Esophagus muscularis mucosa (tissue), 4 donors: ENCODE data around the gene APLN. TPM values are rescaled to one million over a fixed set of nuclear protein-coding genes. Genes with fewer than 3 reads are reported as not detected.

Experiments used
- DNase-seq: peaks from one replicate; pipeline ENCODE4 v3.0.0-alpha.2; 2017; ENCODE audit errors: extremely low spot score
- H3K27ac ChIP-seq, 4 donors: fragments of 200-600 bp; sonication (generic); replicated peaks in 1 of 4; 1 replicate in 3 of 4; 2 replicates in 1 of 4; pipeline ENCODE4 v1.5.1; 2016 to 2019; ENCODE audit warnings: mild to moderate bottlenecking in 1 of 4
- H3K27me3 ChIP-seq, 4 donors: fragments of 200-600 bp; sonication (generic); one replicate each; pipeline versions ENCODE4 v1.5.1 to v1.6.0; 2016 to 2019
- H3K36me3 ChIP-seq, 4 donors: fragments of 200-600 bp; sonication (generic); one replicate each; pipeline ENCODE4 v1.5.1; 2016 to 2019
- H3K4me1 ChIP-seq, 4 donors: fragments of 200-600 bp; sonication (generic); one replicate each; pipeline ENCODE4 v1.5.1; 2016 to 2019
- H3K4me3 ChIP-seq, 4 donors: fragments of 200-600 bp; sonication (generic); 1 replicate in 2 of 4; 2 replicates in 2 of 4; pipeline ENCODE4 v1.5.1; 2016 to 2019; ENCODE audit warnings: mild to moderate bottlenecking in 4 of 4, moderate library complexity in 1 of 4
- H3K9me3 ChIP-seq, 4 donors: fragments of 200-600 bp; sonication (generic); 1 replicate in 3 of 4; 2 replicates in 1 of 4; pipeline ENCODE4 v1.5.1; 2016 to 2019
- EP300 ChIP-seq: sonication (generic); formaldehyde crosslinking; IDR thresholded peaks from one replicate; pipeline ENCODE4 v1.6.1; 2017; ENCODE audit warnings: antibody characterized with exemption
- POLR2A ChIP-seq: fragments of 450-650 bp; IDR thresholded peaks from one replicate; pipeline ENCODE4 v1.6.1; 2017; ENCODE audit warnings: antibody characterized with exemption, moderate library complexity, mild to moderate bottlenecking, low read depth
- POLR2AphosphoS5 ChIP-seq, 2 donors: sonication (generic); formaldehyde crosslinking; IDR thresholded peaks; one replicate each; pipeline ENCODE4 v1.6.1; 2017; ENCODE audit warnings: antibody characterized with exemption in 2 of 2
- WGBS: methylation state at CpG from one replicate; pipeline ENCODE4 v1.1.5; 2018; 5-methylcytosine and 5-hydroxymethylcytosine counted together
- intact Hi-C: fragments of 100-400 bp; cut with DNase I; formaldehyde crosslinking; loops from one replicate; pipeline ENCODE4 v1.15.1; 2023
- total RNA-seq, 4 donors: library from RNA; depleted of rRNA; stranded (reverse); fragments of >200 nt; gene quantifications; one replicate each; pipeline versions ENCODE4 v1.1.0 to v1.2.1, GENCODE V29; 2016
- TF ChIP-seq, protein P1 (sequence below), 3 experiments: fragments of 200-600 bp in 2 of 3; fragments of 450-650 bp in 1 of 3; sonication (generic) in 2 of 3; IDR thresholded peaks; one replicate each; pipeline ENCODE4 v1.5.1; 2017 to 2019; ENCODE audit warnings: antibody characterized with exemption in 3 of 3, mild to moderate bottlenecking in 2 of 3, moderate library complexity in 1 of 3

APLN gene
- total RNA-seq, 4 donors from 2014 or later: 0.42 to 0.99 (median 0.78) TPM

DNA sequence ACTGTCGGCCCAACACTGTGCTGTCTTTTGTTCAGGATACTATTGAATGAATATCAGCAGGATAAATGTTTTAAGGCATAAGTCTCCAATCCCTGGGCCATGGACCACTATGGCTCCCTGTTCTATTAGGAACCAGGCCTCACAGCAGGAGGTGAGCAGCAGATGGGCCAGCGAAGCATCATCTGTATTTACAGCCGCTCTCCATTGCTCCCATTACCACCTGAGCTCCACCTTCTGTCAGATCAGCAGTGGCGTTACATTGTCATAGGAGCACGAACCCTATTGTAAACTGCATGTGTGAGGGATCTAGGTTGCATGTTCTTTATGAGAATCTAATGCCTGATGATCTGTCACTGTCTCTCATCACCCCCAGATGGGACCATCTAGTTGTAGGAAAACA lies 3.7 kb upstream of the APLN start:
- no peak overlapping the region for H3K4me3 ChIP-seq
- no peaks in the 10 kb centered on the region for H3K9me3 ChIP-seq
- intact Hi-C loops: no loop called here
- H3K36me3 ChIP-seq: no peaks in the 10 kb centered on the region
- WGBS: 83% methylated on average over 5 of the region's 5 CpGs
- no peaks in the 10 kb centered on the region for H3K27me3 ChIP-seq
- peaks cover 3 to 21% (median 15%) of the 10 kb centered on the region in 4 donors for H3K4me1 ChIP-seq
- no peak for TF ChIP-seq EP300
- TF ChIP-seq POLR2AphosphoS5 (IDR thresholded peaks at IDR 0.05): no peak
- DNase-seq: no peak
- no peak overlapping the region for H3K27ac ChIP-seq

DNA sequence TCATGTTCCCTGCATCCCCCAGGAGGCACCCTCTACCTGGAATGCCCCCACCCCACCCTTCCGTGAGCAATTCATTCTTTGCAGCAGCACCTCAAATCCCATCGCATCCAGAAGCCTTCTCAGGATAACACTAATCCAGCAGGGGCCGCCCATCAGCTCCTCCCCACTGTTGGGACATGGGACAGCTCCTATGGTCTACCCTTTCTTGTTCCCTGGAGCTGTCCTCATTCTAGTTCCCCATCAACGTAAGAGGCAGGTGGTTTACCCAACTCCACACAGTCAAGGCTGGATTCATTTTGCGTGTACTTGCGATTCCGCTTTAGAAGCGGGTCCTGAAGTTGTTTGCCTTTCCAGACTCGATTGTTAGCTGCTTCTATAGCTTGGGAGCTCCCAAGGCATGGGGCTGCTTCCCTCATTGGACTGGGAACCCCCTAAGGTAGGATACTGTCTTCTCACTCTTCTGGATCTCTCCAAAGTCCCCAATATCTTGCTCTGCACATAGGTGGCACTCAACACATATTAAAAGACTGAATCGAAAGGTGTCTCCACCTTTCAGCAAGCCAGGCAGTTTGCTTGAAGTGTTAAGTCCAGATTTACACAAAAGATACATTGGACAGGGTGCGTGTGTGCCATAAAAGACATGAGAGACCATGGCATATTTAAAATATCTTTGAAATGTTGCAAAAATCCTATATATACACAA lies 942 bp upstream of the APLN start:
- H3K27ac ChIP-seq: no peak overlapping the region
- H3K9me3 ChIP-seq: no peaks in the 10 kb centered on the region
- H3K27me3 ChIP-seq: no peaks in the 10 kb centered on the region
- H3K4me3 ChIP-seq: no peak overlapping the region
- DNase-seq: peak; percentile 17
- TF ChIP-seq POLR2AphosphoS5 (IDR thresholded peaks at IDR 0.05): no peak
- TF ChIP-seq, protein P1, sequence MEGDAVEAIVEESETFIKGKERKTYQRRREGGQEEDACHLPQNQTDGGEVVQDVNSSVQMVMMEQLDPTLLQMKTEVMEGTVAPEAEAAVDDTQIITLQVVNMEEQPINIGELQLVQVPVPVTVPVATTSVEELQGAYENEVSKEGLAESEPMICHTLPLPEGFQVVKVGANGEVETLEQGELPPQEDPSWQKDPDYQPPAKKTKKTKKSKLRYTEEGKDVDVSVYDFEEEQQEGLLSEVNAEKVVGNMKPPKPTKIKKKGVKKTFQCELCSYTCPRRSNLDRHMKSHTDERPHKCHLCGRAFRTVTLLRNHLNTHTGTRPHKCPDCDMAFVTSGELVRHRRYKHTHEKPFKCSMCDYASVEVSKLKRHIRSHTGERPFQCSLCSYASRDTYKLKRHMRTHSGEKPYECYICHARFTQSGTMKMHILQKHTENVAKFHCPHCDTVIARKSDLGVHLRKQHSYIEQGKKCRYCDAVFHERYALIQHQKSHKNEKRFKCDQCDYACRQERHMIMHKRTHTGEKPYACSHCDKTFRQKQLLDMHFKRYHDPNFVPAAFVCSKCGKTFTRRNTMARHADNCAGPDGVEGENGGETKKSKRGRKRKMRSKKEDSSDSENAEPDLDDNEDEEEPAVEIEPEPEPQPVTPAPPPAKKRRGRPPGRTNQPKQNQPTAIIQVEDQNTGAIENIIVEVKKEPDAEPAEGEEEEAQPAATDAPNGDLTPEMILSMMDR (IDR thresholded peaks at IDR 0.05): no peak
- no peak for TF ChIP-seq EP300
- TF ChIP-seq POLR2A: no peak
- intact Hi-C loops: no loop called here
- H3K4me1 ChIP-seq: peaks cover 15 to 26% (median 18%) of the 10 kb centered on the region in 4 donors
- H3K36me3 ChIP-seq: no peaks in the 10 kb centered on the region
- 63% methylated on average over 11 of the region's 11 CpGs for WGBS

DNA sequence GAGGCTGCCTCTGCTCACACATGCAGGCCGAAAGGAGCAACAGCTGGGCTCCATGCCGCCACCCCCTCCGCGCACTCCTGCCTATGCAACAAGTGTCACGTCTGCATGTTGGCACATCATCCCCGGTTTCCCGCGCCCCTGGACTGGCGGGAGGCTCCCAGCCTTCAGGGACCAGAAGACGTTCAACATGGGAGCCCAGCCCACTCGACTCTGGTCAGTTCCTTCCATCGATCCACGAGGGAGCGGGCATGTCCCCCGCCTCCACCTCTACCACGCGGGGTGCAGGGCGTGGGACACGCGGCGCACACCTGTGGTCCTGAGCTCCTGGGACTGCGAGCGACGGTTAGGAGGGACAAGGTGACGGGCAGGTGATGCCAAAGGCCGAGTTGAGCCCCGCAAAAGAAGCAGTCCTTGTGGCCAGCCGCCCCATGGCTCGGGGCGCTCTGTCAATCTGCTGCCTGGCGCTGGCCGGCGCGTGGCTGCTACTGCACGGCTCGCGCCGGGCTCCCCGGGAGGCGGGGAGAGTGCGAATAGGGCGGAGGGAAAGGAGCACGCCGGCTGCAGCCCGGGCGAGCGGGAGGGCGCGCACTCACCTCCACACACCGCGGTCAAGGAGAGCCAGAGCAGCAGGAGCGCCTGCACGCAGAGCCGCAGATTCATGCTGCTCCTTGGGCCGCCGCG lies 645 bp downstream of the APLN start:
- no peaks in the 10 kb centered on the region for H3K27me3 ChIP-seq
- H3K27ac ChIP-seq: peak overlapping the region in 3 of 4 donors; percentile 15 to 61 (median 53)
- TF ChIP-seq EP300 (no peak), POLR2AphosphoS5 (IDR thresholded peaks at IDR 0.05) (no peak)
- H3K4me3 ChIP-seq: peak overlapping the region; percentile 52 to 65 (median 56)
- DNase-seq: peak; percentile 66
- H3K4me1 ChIP-seq: peaks cover 15 to 26% (median 18%) of the 10 kb centered on the region in 4 donors
- no peaks in the 10 kb centered on the region for H3K36me3 ChIP-seq
- WGBS: 48% methylated on average over 46 of the region's 57 CpGs
- intact Hi-C loops: no loop called here
- no peaks in the 10 kb centered on the region for H3K9me3 ChIP-seq

DNA sequence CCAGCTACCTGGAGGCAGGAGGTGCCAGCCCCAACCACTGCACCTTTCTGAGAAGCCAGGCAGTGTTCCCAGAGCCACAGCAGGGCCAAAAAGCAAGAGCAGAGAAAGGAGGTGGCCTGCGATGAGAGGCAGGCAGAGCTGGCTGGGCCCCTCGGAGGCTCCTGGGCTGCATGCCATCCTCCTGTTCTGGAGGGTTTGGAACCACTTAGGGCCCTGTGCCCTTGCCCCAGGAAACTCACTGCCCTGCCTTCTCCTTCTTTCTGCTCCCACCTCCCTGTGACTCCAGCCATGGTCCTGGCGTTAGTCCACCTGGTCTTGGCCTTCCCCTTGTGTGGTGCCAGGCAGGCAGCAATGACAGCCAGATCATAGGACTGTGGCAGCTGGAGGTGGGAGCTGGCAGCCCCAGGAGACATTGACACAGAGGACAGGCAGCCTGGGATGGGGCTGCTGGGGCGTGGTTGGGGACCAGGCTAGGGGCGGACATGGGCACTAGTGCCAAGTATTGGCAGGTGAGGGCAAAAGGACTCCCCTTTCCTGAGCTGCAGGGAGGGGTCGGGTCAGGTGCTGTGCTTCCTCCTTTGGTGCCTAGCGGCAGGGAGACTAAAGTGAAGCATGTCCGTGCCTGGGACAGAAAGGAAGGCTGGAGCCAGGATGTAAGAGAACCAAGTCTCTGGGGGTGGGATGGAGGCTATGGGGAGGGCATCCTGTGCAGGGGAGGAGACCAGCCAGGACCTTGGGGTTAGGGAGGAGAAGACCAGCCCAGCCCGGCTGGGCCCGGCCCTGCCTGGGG lies 1.4 kb downstream of the APLN start:
- intact Hi-C loops: no loop called here
- peak; percentile 14 for DNase-seq
- Histone ChIP-seq H3K36me3 (peaks cover 0 to 1% (median 0%) of the 10 kb centered on the region in 4 donors), H3K27ac (peak overlapping the region in 1 of 4 donors; percentile 61), H3K4me3 (peak overlapping the region; percentile 52 to 65 (median 56)), H3K27me3 (no peaks in the 10 kb centered on the region), H3K9me3 (no peaks in the 10 kb centered on the region), H3K4me1 (peaks cover 15 to 26% (median 18%) of the 10 kb centered on the region in 4 donors)
- WGBS: 71% methylated on average over 8 of the region's 10 CpGs
- TF ChIP-seq POLR2A (no peak), POLR2AphosphoS5 (IDR thresholded peaks at IDR 0.05) (no peak), EP300 (no peak)
- TF ChIP-seq, protein P1 (IDR thresholded peaks at IDR 0.05): no peak

DNA sequence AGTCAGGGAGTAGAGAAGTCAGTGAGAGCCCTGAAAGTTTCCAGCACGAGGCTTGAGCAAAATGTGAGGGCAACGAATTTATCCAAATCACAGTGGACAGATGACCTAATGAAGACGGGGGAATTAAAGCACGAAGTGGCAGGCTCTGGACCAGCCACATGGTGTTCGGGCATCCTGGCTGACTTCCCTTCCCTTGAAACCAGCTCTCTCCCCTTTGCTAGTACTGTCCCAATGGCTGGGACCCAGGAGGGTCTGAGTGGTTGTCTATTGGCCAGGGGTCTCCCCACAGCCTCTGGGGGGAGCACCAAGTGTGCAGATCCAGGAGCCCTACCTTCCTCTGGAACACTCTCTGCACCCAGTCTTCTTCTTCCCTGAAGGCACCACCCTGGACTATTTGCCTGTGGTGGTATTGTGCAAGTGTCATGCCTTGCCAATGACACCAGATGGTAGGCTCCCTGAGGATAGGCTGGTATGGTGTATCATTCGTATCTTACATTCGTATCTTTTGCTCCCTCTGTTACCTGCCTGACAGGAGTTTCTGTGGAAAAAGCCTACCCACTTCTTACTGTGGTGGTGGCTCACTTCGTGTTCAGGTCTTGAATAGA lies 2.1 kb downstream of the APLN start:
- TF ChIP-seq POLR2A (no peak), POLR2AphosphoS5 (IDR thresholded peaks at IDR 0.05) (no peak), EP300 (no peak)
- TF ChIP-seq, protein P1 (IDR thresholded peaks at IDR 0.05): no peak
- Histone ChIP-seq H3K4me3 (no peak overlapping the region), H3K4me1 (peaks cover 15 to 26% (median 18%) of the 10 kb centered on the region in 4 donors), H3K36me3 (peaks cover 0 to 4% (median 0%) of the 10 kb centered on the region in 4 donors), H3K27me3 (no peaks in the 10 kb centered on the region), H3K9me3 (no peaks in the 10 kb centered on the region), H3K27ac (no peak overlapping the region)
- peak; percentile 10 for DNase-seq
- intact Hi-C loops: no loop called here
- WGBS: 77% methylated on average over 8 of the region's 8 CpGs
